Panc1 (cell line): Measurements from ENCODE around the gene CORO2B.

Experiments
- CTCF ChIP-seq: fragments of 450-650 bp; IDR thresholded peaks from 2 replicates; pipeline ENCODE4 v1.5.1; 2017; ENCODE audit warnings: mild to moderate bottlenecking
- POLR2AphosphoS5 ChIP-seq: IDR thresholded peaks from 2 replicates; pipeline ENCODE4 v1.6.1; 2012; ENCODE audit warnings: mild to moderate bottlenecking, low read depth, low read length, moderate library complexity
- TCF7L2 ChIP-seq: IDR thresholded peaks from 2 replicates; pipeline ENCODE4 v1.6.1; 2011; ENCODE audit warnings: mild to moderate bottlenecking, low read depth, low read length, inconsistent platforms

DNA sequence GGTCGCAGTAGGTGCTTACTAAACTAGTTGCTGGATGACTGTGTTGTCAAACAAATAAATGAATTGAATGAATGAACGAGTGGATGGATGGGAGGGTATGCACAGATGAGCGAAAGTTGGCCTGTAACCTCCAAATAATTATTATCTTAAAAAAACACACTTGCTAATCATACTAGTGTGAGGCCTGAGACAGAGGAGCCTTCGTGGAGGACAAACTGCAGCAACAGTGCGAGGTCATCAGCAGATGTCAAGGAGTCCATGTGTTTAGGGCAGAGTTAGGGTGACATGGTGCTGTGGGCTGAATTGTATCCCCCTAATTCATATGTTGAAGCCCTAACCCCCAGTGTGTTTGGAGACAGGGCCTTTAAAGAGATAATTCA is 24.4 kb downstream of the CORO2B start:
- no peak for TF ChIP-seq POLR2AphosphoS5
- no peak for TF ChIP-seq CTCF
- TF ChIP-seq TCF7L2 = no peak
